NT2/D1 (cell line): ENCODE measurements around the gene KRTAP10-7.

Experiments
- SUZ12 ChIP-seq: IDR thresholded peaks from 2 replicates; pipeline ENCODE4 v1.6.1; 2011; ENCODE audit not compliant: insufficient read length, insufficient read depth; ENCODE audit errors: extremely low read depth
- ZNF274 ChIP-seq: IDR thresholded peaks from 2 replicates; pipeline ENCODE4 v1.6.1; 2011; ENCODE audit warnings: mild to moderate bottlenecking, low read depth, low read length

DNA sequence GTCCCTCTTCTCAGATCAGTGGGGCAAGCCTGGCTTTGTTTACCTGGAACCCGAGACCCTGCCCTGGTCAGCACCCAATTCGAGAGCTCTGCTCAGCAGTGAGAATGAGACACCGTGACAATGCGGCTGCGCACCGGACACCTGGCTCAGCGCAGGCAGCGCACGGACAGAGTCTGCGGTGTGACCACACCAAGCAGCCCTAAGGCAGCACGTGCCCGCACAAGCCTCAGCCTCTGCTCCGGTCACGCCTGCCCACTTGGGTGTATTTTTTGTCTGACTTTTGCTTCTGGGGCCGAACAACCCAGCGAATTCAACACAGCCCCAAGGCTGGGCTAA, 16.2 kb downstream of the KRTAP10-7 start:
- TF ChIP-seq ZNF274 (no peak), SUZ12 (no peak)
